ENCODE data around the gene LENG1. TPM values are rescaled to one million over a fixed set of nuclear protein-coding genes. Genes with fewer than 3 reads are reported as not detected.
A peak's percentile ranks its signal among the peaks of the same experiment; 100 is the strongest.

LENG1 gene
- total and polyA plus RNA-seq, 2 donors (not counting 3 experiments of a cell fraction or from before 2014, with no cell fraction given): 3.0 to 5.0 TPM

DNA sequence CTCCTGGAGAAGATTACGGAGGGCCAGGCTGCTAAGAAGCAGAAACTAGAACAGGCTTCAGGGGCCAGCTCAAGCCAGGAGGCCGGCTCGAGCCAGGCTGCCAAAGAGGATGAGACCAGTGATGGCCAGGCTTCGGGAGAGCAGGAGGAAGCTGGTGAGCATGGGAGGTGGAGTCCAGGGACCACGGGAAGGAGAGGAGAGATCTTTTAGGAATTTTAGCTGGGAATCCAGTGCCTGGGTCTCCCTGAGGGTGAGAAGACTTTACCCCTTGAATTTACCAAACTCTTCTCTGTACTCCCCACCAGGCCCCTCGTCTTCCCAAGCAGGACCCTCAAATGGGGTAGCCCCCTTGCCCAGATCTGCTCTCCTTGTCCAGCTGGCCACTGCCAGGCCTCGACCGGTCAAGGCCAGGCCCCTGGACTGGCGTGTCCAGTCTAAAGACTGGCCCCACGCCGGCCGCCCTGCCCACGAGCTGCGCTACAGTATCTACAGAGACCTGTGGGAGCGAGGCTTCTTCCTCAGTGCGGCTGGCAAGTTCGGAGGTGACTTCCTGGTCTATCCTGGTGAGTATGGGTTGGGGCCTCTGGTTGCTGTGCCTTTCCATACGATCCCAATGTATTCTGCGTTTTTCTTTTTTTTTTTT, 32.4 kb upstream of the LENG1 start:
- intact Hi-C loops (cut with micrococcal nuclease) (loop anchor here (2.0 kb wide), 2 partner anchors 271 to 279 kb away; partner anchors contain the start of gene LENG9), dilution Hi-C loops (cut with MboI; ENCODE audit: extremely low pct_ligation_motif_present, low sequenced_read_pairs) (no loop called here)
- Histone ChIP-seq H3K9me3 (replicated peaks; ENCODE audit: control insufficient read depth, insufficient read depth, low read length) (no peaks in the 10 kb centered on the region), H3K9ac (replicated peaks; ENCODE audit: extremely low read depth, insufficient read depth, low read length) (peak overlapping the region; percentile 84), H4K20me1 (replicated peaks; ENCODE audit: control insufficient read depth, extremely low read depth, insufficient read depth, low read length) (no peaks in the 10 kb centered on the region), H3K4me1 (ENCODE audit: control insufficient read depth, extremely low read depth, insufficient read depth, low read length) (peaks cover 16% of the 10 kb centered on the region), H3K79me2 (ENCODE audit: control insufficient read depth, insufficient read depth, low read length) (peaks cover 30% of the 10 kb centered on the region), H3K27me3 (ENCODE audit: control insufficient read depth in 2 of 2, insufficient read depth in 2 of 2, low read length in 2 of 2) (no peaks in the 10 kb centered on the region), H3K36me3 (ENCODE audit: control insufficient read depth in 2 of 2, extremely low read depth in 1 of 2, insufficient read depth in 2 of 2, low read length in 2 of 2) (peaks cover 1 to 8% of the 10 kb centered on the region in 2 experiments), H2AFZ (ENCODE audit: low read depth, low read length) (peak overlapping the region; percentile 92), H3K9me1 (replicated peaks; ENCODE audit: control insufficient read depth, extremely low read depth, insufficient read depth, low read length) (no peaks in the 10 kb centered on the region), H3K4me2 (ENCODE audit: insufficient read depth, low read length) (peak overlapping the region; percentile 90), H3K27ac (ENCODE audit: insufficient read depth, low read depth, low read length) (peak overlapping the region; percentile 86), H3K4me3 (replicated peaks in 1 of 3; ENCODE audit: insufficient read depth in 1 of 3, low read depth in 1 of 3, low read length in 3 of 3) (peak overlapping the region; percentile 64 to 88 (median 78))
- POLR2A ChIA-PET: interaction anchor here (0.7 to 5.2 kb wide), 3 partner anchors 9 to 34 kb away, joined by 4 to 91 read pairs (median 5); partner anchors contain the start of gene RPS9
- TF ChIP-seq GATA2 (IDR thresholded peaks at IDR 0.05; ENCODE audit: insufficient read depth, insufficient read length, low read depth, low read length) (no peak), POLR2A (IDR thresholded peaks at IDR 0.05; ENCODE audit: low read depth, low read length) (no peak)
- no peak for DNase-seq (ENCODE audit: low read depth, low spot score)
- no peak for FAIRE-seq
- no TSS peak for BruUV-seq (replicated peaks)
- CTCF ChIA-PET: interaction anchor here (1.4 to 2.7 kb wide), 6 partner anchors 9 to 74 kb away, joined by 3 to 15 read pairs (median 7); partner anchors contain the start of gene RPS9

GRCh38 chr19:54191011-54191810, 31.7 kb upstream of the LENG1 start, which contains the start of gene TSEN34:
Gene TSEN34, plus strand, starts transcription at chr19:54191308. Its CDS starts 57 bp downstream, at chr19:54191365.
- H3K79me2 ChIP-seq (ENCODE audit: control insufficient read depth, insufficient read depth, low read length): peaks cover 37% of the 10 kb centered on the region
- peaks cover 7 to 8% of the 10 kb centered on the region in 2 experiments for H3K36me3 ChIP-seq (ENCODE audit: control insufficient read depth in 2 of 2, extremely low read depth in 1 of 2, insufficient read depth in 2 of 2, low read length in 2 of 2)
- dilution Hi-C loops (cut with MboI; ENCODE audit: extremely low pct_ligation_motif_present, low sequenced_read_pairs): no loop called here
- no peaks in the 10 kb centered on the region for H4K20me1 ChIP-seq (replicated peaks; ENCODE audit: control insufficient read depth, extremely low read depth, insufficient read depth, low read length)
- peak within 1 kb of the TSS; percentile 90 for H3K4me2 ChIP-seq (ENCODE audit: insufficient read depth, low read length)
- ChIA-PET POLR2A (interaction anchor here (0.6 to 5.2 kb wide), 6 partner anchors 10 to 54 kb away, joined by 3 to 91 read pairs (median 3); partner anchors contain the start of genes CNOT3 and RPS9), CTCF (interaction anchor here (0.7 to 2.7 kb wide), 9 partner anchors 9 to 75 kb away, joined by 3 to 15 read pairs (median 4); partner anchors contain the start of genes LENG1 and RPS9)
- BruUV-seq (replicated peaks): TSS peak; percentile 9
- peak within 1 kb of the TSS; percentile 84 for H3K9ac ChIP-seq (replicated peaks; ENCODE audit: extremely low read depth, insufficient read depth, low read length)
- no peak for DNase-seq (ENCODE audit: low read depth, low spot score)
- intact Hi-C loops (cut with micrococcal nuclease): loop anchor here (2.0 kb wide), 2 partner anchors 272 to 280 kb away; partner anchors contain the start of gene LENG9
- H3K4me1 ChIP-seq (ENCODE audit: control insufficient read depth, extremely low read depth, insufficient read depth, low read length): peaks cover 16% of the 10 kb centered on the region
- no peaks in the 10 kb centered on the region for H3K9me3 ChIP-seq (replicated peaks; ENCODE audit: control insufficient read depth, insufficient read depth, low read length)
- peak within 1 kb of the TSS; percentile 92 for H2AFZ ChIP-seq (ENCODE audit: low read depth, low read length)
- peak within 1 kb of the TSS; percentile 64 to 88 (median 78) for H3K4me3 ChIP-seq (replicated peaks in 1 of 3; ENCODE audit: insufficient read depth in 1 of 3, low read depth in 1 of 3, low read length in 3 of 3)
- FAIRE-seq: peak; percentile 62
- no peaks in the 10 kb centered on the region for H3K9me1 ChIP-seq (replicated peaks; ENCODE audit: control insufficient read depth, extremely low read depth, insufficient read depth, low read length)
- TF ChIP-seq POLR2AphosphoS5 (IDR thresholded peaks at IDR 0.05; ENCODE audit: insufficient read depth, low read depth, low read length): peak; percentile 31
- no peak for TF ChIP-seq FOS (IDR thresholded peaks at IDR 0.05; ENCODE audit: borderline replicate concordance, insufficient read depth, low read length)
- no peak for TF ChIP-seq JUN (IDR thresholded peaks at IDR 0.05; ENCODE audit: borderline replicate concordance, insufficient read depth, insufficient read length, low read depth)
- TF ChIP-seq CTCF (IDR thresholded peaks at IDR 0.05; ENCODE audit: extremely low read depth in 1 of 2, insufficient read depth in 1 of 2, low read depth in 1 of 2, low read length in 2 of 2): no peak
- TF ChIP-seq GATA2 (IDR thresholded peaks at IDR 0.05; ENCODE audit: insufficient read depth, insufficient read length, low read depth, low read length): no peak
- TF ChIP-seq EZH2 (IDR thresholded peaks at IDR 0.05; ENCODE audit: borderline replicate concordance, low read depth, low read length, severe bottlenecking): no peak
- no peak for TF ChIP-seq POLR2A (IDR thresholded peaks at IDR 0.05; ENCODE audit: low read depth, low read length)
- TF ChIP-seq, protein P1, sequence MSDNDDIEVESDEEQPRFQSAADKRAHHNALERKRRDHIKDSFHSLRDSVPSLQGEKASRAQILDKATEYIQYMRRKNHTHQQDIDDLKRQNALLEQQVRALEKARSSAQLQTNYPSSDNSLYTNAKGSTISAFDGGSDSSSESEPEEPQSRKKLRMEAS (IDR thresholded peaks at IDR 0.05; ENCODE audit: insufficient read depth, insufficient read length): no peak
- peak within 1 kb of the TSS; percentile 86 for H3K27ac ChIP-seq (ENCODE audit: insufficient read depth, low read depth, low read length)
- H3K27me3 ChIP-seq (ENCODE audit: control insufficient read depth in 2 of 2, insufficient read depth in 2 of 2, low read length in 2 of 2): no peaks in the 10 kb centered on the region
